IPS DF 4.7 (cell line): Measurements from ENCODE around the gene FIG4.
"Not testable (repeated sequence)": the region's sequence is repeated elsewhere in the genome, so short reads cannot be mapped to it uniquely, and the experiment has no call there.

Experiments used
- DNase-seq: peaks from one replicate; pipeline ENCODE4 v3.0.0-alpha.2; 2013; ENCODE audit warnings: low spot score; ENCODE audit errors: extremely low read depth

The FIG4 gene

DNA sequence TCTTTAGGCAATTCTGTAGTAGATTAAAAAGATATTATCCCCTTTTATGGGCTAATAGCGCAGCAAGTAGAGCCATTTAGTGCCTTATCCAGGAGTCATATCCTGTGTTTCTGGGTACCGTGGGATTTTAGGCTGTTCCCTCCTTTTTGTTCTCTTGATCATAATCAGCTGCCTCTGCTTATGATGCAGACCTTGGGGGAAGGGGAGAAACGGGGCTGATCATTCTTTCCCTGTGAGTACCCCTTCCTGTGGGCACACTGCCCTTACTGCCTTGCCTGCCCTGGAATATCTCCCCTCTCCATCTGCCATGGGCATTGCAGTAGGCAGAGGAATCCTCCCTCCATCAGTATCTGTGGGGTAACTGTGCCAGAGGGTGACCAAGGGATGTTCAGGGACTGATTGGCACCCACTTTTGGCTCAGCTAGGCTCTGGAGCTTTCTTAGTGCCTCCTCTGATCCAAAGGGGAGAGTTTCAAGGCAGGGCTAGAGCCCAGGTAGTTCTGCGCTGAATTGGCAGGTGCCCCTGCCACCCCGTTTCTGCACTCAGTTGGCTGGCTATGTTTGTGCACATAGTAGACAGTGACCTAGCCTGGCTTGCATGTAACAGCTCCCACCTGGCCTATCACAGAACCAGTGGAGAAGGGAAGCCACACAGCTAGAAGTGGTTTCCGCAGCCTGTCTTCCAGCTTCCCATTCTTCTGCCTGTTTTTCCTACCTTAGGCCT, 103.3 kb downstream of the FIG4 start:
- no peak for DNase-seq

DNA sequence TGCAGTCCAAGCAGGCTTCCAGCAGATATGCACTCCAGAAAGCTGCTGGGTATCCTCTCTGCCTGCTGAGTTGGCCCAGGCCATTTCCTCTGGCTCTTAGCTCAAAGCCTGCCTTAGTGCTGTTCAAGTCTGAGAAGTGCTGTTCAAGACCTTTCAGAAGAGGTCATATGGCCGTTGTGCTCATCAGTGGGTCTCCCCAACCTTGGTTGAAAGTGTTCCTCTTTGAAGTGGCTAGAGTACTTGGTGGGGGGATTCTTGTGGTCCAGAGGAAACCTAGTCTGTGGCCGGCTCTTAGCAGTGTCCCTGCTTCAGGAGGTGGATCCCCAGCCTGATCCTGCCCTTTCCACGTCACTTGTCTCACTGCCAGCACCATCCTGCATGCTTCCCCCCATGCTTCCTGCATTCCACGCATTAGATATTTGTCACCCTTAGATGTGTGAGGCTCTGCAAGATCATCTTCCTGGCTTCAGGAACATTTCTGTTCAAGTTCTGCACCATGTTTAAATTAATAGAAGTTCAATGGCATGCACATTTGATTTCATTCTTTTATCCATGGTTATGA, 105.0 kb downstream of the FIG4 start:
- no peak for DNase-seq

DNA sequence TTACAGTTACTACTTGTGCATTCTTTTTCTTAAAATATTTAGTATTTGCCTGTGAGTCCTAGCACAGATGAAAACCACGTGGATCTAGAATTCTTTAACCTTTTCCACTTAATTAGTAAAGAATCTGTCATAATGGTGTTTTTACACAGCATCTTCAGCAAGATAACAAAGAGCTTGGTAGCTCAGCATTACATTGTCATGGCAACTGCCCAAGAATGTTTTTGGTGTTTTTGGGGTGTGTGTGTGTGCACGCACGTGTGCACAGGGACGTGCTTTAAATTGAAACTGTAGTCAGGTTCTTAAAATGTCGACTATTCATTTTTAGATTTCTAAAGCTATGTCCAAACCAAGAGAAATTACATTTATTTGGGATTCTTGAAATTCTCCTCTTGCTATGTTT, 108.0 kb downstream of the FIG4 start:
- DNase-seq, result no peak

DNA sequence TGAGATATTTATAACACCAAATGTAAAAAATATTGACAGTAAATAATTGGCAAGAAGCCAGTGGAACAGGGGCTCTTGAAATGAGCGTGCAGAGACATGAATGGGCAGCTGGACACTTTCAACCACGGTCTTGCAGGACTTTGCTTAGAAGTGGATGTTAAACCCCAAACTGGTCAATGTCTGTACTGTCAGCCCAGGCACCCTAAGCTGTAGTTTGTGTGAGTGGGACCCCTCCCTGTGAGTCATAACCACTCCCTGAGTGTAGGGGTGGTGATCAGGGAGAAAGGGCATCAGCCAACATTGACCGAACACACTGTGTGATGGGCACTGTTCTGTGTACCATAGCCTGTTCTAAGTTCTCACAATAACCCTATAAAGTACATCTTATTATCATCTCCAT, 108.6 kb downstream of the FIG4 start:
- no peak for DNase-seq

DNA sequence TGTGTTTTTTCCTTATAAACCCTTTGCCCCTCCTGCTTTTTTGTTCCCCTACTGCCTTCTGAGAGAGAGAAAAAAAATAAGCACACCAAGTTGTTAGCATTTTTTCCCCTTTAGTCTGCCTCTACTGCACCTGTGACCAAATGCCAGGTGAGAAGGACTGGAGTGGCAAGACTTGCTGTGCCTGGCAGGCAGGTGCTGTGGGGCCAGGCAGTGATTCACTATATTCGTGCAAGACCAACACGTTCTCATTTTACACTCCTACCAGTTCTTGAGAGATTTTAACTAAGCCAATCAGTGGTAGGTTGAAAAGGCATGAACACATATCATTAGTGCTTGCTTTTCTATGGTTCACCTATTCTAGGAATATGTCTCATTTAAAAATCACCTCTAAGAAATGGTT, 109.7 kb downstream of the FIG4 start:
- DNase-seq, result no peak

DNA sequence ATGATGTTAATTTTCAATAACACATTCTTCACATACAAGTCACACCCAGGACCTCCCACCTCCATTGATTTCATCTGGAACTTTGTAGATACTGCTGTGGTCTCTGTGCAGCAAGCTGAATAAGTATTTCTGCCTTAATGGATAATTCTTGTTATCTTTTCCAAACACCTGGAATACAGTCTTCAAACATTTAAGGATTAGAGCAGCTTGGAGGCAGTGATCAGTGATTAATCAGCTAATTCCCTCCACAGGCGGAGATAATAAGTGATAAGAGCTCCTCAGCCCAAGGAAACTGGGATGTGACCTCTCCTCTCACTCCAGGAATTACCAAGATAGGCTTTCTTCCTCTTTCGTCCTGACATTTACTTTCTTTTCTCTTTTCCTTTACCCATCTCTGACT, 110.7 kb downstream of the FIG4 start:
- no peak for DNase-seq

DNA sequence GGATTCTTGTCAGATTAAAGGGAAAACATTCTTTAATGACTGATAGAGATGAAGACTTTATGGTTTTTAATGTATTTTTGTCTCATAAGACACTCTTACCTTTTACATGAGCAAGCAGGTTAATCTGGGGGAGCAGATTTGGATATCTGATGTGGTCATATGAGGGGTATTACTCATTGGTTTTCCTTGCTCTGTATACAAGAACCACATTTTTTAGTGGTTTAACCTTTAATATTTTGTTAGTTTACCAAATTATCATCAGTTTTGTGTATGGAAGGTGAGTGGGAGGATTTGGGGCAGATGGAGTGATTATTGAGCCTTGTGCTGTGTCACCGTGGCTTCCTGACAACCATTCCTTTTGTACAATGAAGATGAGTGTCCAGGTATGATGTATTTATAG, 112.9 kb downstream of the FIG4 start:
- DNase-seq, result no peak

DNA sequence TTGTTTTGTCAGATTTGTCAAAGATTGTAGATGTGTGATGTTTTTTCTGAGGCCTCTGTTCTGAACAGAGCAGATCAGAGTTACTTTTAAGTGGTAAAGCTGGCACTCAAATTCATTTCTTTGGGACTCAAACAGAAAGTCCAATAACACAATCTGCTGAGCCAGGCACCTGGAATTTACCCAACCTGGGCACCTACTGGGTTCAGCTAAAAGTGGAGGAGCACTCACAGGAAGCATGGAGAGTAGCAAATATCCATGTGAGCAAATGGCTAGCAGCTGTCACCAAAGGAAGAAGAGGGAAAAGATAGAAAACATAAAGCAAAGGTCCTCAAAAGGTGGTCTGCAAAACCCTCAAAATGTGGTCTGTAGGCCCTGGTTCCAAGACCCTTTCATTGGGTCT, 116.8 kb downstream of the FIG4 start:
- DNase-seq, result no peak

DNA sequence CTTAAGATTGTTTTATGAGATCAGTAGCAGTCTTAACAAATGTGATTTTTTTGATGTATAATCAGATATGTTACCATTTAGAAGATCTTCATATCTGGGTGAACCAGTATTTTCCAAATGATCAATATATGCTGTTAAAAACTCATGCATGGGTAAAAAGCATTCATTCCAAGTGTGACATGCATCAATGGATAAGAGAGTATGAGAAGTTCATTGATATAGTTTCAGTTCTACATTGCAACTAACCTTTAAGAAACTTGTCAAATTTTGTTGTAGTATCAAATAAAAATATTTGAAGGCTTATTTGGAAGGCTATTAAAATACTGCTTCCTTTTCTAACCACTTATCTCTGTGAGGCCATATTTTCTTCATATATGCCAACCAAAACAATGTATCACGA, 117.7 kb downstream of the FIG4 start:
- DNase-seq, result no peak

DNA sequence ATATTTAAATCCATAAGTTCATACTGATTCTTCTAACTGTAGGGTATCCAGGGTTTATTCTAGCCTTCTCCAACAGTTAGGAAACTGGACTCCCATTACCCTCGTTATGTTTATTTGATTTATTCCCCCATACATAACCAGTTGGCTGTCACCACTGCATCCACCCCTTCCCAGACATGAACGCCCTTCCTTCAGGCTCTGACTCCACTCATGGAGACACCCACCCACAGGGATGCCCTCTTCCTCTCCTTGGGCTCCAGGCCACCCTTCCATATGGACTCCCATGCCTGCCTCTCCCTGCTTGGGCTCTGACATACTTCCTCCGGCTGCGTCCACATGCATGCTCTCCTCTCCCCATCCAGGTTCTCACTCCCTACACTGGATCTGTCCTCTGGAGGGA, 124.0 kb downstream of the FIG4 start:
- no peak for DNase-seq

DNA sequence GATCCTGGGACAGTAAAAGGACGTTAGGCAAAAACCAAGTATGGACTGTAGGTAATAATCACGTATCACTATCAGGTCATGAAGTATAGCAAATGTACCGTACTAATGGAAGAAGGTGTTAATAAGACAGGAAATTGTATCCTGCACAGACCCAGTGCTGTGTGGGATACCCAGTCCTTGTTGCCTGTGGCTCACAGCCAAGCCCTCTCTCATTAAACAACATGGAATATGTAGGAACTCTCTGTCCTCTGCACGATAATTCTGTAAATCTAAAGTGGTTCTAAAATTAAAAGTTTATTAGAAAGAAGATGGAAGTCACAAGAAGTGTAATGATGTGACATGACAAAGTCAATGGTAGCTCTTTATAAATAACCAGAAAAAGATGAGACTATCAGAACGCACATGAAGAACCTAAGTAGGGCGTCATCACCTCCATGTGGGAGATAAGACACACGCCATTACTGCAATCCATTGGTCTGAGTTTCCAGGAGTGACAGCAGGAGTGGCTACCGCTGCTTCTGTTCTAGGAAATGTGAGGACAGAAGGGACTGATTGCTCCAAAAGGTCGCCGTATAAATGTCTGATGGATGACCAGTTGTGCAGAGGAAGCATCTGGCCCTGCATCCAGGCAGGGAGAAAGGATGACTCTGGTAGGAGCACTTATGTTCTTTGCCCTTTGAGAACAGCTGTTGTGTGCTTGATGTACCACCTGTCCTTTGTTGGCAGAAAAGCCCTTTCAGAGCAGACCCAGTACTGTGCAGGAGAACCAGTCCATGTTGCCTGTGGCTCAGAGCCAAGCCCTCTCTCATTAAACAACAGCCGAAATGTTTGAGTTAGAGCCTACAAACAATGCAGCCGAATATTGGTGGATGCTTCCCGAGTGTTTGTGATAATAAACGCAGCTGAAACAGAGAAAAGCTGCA, 125.6 kb downstream of the FIG4 start:
- no peak for DNase-seq

DNA sequence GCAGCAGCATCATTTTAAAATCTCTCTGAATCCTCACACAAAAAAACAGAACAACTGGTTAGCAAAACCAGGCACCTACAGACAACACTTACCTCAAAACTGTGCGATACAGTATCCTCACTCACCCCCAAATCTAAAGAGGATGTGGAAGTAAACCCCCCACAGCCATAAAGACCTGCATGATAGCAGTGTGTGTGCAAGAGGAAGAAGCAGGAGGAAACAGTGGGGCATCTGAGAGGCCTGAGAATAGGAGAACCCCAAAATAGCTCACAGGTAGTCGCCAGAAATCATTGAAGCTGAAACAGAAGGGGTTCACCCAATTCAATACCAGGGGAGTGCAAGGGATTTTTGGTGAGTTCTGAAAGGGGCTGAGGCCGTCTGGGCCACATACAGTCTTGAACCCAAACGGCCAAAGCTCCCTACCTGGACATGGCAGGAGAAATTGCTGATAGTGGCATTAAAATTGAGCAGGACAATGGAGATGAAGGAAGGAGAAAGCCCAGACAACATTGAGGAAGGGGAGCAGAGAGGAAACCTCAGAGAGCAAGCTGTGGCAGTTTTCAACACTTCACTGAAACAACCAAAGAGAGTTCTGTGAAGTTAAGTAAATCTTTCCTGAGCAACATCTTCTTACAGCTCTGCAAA, 129.7 kb downstream of the FIG4 start:
- DNase-seq, result no peak

DNA sequence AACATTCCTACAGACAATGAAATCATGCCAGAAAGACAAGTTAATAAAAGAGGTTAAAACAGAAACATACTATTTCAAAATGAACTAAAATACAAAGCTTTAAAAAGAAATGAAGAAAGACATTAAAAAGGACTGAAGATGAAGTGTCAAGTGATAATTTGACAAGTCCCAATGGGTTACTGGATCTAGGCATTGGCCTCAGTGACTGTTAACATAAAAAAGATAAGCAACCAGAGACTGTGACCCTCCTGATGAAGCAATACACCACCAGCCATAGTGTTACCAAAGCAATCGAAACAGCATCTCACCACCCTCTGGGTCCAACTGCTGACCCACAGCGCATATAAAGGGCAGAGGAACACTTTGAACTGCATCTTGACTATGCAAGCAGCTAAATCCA, 130.3 kb downstream of the FIG4 start:
- DNase-seq, result no peak

DNA sequence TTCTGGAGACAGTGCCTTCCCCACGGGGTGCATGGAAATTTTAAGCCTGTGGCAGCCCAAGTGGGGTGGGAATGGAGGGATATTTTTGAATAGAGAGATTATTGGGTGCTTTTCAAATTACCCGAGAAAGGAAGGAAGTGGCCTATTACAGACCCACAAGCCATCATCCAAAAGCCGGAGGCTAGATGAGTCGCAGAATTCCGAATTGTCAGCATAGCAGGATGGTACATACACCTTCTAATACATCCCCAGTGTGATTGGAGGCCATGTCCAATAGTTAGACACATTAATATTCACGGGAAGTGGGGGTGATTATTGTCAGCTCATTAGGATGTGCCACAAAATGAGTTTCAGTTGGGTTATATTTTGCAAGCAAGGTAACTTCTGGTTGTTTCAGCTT, 133.0 kb downstream of the FIG4 start:
- DNase-seq, result no peak

DNA sequence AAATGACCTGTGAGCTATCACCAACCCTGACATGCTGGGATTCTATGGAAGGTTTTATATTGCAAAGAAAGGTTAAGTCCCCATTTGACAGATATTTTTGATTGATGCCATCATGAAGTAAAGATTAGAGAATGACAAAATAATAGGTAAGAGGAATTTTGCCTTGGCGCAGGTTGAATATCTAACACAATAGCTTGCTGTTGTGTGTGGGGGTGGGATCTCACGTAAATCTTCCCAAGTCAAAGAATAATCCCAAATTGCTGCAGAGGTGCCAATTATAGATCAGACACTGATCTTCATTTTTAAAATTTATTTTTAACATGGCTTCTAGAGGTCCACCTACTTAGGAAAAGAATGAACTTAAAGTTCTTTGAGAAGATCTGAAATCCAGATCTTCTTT, 135.5 kb downstream of the FIG4 start:
- no peak for DNase-seq

DNA sequence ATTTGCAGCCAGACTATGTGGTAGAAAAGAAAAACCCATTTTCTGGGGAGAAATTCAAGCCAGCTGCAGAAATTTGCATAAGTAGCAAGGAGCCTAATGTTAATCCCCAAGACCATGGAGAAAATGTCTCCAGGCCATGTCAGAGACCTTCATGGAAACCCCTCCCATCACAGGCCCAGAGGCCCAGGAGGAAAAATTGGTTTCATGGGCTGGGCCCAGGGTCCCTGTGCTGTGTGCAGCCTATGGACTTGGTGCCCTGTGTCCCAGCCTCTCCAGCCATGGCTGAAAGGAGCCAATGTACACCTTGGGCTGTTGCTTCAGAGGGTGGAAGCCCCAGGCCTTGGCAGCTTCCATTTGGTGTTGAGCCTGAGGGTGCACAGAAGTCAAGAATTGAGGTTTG, 140.3 kb downstream of the FIG4 start:
- not testable (repeated sequence) for DNase-seq

DNA sequence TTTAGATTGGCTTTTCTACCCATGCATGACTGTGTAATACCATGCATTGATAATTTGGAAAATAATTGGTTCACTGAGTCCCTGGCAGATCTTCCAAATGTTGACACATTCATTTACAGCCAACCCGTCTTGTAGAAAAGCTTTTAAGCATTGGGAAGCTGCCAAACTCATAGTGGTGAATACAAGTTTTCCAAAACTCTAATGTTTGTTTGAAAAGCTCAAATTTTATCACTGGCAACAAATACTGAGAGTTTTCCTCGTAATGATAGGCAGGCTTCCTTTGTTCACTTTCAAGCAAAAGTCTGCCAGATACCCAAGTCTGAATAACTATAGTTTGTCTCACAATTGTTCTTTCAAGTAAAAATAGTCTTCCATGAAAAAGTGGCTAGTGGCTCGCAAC, 143.0 kb downstream of the FIG4 start:
- DNase-seq, result no peak

DNA sequence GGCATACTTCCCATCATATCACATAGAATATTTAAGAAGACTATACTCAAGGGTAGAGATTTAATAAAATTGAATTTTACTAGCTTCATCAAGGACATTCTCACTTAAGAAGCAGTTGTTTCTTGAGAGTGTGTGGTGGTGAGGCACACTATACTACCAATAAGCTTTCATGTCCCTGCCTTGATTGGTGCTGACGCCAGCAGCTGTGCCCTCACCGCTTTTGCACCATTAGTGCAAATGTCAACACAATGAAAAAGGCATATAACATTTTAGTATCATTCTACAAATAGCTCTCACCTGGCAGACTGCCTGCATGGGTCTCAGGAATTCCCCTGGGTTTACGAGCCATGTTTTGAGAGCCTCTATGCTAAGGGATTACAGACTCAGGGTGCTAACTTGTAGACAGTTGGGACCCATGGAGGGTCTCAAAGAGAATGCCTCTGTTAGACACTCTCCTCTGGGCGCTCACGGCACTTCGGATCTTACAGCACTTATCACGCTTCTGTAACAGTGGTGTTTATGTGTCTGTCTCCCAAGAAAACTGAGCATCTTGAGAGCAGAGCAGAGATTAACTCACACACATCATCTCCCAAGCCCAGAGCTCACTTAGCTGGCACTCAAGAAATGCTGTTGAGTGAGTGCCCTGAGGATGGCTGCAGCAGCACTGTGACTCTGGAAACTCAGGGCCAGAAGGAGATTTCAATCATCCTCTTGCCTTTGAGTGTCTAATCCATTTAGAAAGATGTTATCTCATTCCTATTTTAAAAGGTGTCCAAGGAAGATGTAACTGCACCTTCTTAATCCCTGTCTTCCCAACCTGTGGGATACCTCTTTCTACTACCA, 143.7 kb downstream of the FIG4 start:
- DNase-seq, result no peak

DNA sequence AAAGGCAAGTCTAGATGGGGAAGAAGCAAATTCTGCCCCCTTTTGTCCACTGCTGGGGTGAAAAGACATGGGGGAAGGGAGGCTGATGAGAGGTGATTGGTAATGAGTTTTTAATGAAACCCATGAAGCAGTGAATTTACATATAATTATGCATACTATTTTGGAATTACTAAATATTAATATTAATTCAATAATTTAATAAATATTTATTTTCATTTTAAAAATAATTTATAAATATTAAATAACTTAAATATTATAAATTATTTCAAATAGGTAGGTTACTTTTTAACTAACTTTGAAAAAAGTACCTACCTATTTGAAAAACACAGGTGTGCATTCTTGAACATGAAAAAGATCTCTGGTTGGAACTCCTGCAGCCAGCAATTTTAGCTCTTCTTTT, 148.9 kb downstream of the FIG4 start:
- DNase-seq, result no peak

DNA sequence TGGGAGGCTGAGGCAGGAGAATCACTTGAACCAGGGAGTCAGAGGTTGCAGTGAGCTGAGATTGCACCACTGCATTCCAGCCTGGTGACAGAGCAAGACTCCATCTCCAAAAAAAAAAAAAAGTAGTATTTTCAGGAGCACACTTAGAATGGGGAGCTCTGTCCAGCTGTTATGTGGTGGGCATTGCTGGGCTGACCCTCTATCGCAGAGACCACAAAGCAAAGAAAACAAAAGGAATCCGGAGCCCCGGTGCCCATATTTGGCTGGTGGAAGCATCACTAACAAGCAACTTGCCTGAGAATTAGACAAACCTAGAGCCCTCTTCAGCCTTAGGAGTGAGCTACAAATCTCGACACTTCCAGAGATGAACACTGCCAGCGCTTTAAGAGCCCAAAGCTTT, 149.7 kb downstream of the FIG4 start:
- no peak for DNase-seq

DNA sequence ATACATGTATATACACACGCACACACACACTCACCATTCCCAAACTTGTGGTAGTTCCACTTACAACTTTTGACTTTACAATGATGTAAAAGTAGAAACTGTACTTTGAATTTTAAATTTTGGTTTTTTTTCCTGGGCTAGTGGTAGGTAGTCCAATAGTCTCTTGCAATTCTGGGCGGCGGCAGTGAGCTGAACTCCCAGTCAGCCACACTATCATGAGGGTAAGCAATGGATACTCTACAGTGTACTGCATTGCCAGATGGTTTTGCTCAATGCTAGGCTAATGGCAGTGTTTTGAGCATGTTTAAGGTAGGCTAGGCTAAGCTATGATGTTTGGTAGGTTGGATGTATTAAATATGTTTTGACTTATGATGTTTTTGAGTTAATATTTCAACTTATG, 150.8 kb downstream of the FIG4 start:
- no peak for DNase-seq
